ENCODE data around the gene SYT17.
A peak's percentile ranks its signal among the peaks of the same experiment; 100 is the strongest.
"Not testable (repeated sequence)": the region's sequence is repeated elsewhere in the genome, so short reads cannot be mapped to it uniquely, and the experiment has no call there.

The SYT17 gene

DNA sequence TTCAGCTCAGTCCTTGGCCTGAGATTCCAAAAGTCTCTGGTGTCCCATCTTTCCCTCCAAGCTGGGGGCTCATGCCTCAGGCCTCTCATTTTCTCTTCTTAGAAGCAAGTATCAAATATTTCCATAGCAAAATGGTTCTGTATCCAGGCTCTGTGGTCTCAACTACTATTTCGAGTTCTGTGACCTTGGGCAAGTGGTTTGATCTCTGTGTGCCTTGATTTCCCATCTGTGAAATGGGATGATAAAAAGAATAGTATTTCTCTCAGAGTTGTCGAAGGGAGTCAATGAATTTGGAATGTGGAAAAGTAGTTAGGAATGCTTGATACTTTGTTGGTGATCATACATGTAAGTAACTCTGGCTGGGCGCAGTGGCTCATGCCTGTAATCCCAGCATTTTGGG is 6.4 kb downstream of the SYT17 start:
- DNase-seq: no peak

DNA sequence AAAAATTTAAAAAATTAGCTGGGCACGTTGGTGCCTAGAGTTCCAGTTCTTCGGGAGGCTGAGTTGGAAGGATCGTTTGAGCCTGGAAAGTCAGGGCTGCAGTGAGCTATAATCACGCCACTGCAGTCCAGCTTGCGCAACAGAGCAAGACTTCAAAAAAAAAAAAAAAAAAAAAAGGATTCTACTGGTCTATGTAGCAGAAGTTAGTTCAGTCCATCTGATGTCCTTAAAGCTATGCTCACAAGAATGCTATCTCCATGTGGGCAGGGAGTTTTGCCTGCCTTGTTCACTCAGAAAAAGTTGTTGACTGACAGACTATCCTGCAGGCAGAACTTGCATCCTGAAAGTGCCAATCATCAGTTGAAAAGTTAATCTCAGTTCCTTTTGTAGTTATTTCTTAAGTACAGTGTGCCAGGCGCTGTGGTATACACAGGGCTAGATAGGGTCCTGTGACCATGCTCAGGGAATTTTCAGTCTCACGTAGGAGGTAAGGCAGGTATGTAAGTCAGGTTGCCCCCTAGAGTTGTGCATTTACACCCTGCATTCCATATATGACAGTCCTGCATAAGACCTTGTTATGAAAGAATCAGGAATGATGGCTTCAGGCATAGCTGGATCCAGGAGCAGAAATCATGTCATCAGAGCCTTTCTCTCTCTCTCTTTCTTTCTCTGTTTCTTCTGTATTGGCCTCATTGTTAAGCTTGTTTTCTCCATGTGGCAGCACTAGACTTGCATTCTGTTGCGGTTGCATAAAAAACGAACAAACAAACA is 7.6 kb downstream of the SYT17 start:
- DNase-seq: no peak

DNA sequence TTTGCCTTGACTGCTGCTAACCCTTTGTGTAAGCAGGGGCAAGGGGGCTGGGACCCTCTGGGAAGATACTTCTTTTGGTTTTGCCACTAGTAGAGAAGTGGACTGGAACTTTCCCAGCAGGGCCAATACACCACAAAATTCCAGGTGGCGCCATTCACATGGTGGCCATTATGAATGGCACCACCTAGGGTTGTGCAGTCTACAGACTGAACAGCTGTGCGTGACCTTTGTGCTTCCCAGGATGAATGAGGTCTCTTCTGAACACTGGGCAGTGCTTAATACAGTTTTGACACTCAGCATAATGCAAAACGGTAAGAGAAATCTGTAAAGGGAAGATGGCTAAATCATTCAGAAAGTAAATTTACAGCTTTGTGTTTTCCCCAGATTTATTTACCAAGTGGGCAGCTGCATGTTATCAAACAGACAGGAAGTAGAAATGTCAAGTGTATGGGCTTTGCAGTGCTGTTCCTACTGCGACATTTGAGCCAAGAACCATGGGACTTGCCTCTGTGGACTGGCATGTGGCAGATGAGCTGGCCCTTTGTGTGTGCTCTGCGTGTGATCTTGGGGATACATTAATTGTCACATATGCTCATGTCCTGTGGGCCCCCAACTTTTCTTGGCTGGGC is 9.2 kb downstream of the SYT17 start:
- no peak for DNase-seq

GRCh38 chr16:19179546-19180490 is 11.8 kb downstream of the SYT17 start:
- DNase-seq: peak in 1 of 2 donors; percentile 4

GRCh38 chr16:19180741-19181140 is 12.7 kb downstream of the SYT17 start:
- DNase-seq: no peak

GRCh38 chr16:19182481-19182880 is 14.4 kb downstream of the SYT17 start:
- no peak for DNase-seq

DNA sequence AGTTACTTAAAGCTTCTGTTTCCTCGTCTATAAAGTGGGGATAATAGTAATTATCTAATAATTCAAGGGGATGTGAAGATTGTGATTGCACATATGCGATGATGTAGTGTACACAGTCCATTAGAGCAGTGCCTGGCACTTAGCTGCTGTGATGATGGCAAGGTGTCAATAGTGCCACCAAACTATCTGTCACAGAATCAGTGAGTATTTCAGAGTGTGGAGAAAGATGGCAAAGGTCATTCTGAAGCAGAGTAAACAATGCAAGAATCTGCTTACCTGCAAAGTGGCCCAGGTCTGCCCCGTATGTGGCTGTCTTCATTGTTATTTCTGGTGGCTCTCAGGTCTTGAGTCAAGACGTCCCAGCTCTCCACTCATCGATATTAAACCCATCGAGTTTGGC is 15.1 kb downstream of the SYT17 start:
- no peak for DNase-seq

- no peak for DNase-seq
Observed at GRCh38 chr16:19184823-19185509, 16.9 kb downstream of the SYT17 start.

DNA sequence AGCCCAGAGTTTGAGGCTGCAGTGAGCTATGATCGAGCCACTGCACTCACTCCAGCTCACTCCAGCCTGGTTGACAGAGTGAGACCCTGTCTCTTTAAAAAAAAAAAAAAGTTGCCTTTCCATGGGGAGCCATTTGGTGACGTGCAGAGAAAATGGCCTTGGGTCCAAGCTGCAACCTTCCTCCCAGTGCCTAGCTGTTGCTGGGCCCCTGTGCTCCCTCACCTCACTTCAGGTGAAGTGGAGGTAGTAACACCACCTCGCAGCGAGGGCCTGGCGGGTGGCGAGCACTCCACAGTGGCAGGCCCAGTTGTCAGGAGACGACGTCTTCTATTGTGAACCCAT is 17.4 kb downstream of the SYT17 start:
- DNase-seq: no peak

DNA sequence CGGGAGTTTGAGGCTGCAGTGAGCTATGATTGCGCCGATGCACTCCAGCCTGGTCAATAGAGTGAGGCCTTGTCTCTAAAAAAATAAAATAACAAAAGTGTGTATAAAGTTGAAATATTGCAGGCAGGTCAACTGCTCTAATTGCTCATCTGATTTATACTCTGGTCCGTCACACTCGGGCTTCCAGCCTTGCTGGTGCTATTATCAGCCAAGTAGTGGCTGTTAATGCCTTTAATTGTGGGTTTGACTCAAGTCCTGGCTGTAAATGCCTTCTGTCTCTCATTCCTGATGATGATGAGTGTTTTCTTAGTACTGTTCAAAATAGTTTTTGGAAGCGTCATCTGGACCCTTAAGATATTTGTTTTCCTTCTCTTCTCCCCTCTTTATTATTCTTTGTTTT is 18.4 kb downstream of the SYT17 start:
- DNase-seq: no peak

GRCh38 chr16:19187961-19188360 is 19.9 kb downstream of the SYT17 start:
- DNase-seq: not testable (repeated sequence)

DNA sequence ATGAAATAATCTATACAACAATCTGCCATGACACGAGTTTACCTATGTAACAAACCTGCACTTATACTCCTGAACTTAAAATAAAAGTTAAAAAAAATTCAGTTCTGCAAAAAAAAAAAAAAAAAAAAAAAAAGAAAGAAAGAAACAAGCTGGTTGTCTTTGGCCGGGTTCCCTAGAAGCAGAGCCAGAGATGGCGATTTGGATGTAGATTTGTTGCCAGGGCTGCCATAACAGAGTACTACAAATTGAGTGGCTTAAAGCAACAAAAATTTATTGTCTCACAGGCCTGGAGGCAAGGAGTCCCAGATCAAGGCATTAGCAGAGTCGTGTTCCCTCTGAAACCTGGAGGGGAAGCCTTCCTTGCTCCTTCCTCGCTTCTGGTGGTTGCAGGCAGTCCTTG is 20.4 kb downstream of the SYT17 start:
- DNase-seq: no peak

DNA sequence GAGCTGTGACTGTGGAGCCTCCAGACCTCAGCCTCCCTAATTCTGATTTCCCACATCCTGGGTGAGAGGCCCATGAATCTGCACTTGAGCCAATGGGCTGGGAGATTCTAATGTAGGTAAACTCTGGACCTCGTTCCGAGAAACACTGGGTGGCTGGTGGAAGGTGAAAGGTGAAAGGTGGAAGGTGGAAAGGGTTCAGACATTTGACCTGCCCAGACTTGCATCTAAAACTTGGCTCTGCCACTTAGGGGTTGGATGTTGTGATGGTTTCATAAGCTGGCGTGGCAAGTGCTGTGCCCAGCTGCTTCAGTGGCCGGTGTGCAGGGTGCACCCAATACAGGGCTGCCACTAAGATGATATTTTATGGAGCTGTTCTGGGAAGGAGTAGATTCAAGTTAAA is 24.8 kb downstream of the SYT17 start:
- no peak for DNase-seq

GRCh38 chr16:19196871-19197270 is 28.8 kb downstream of the SYT17 start:
- no peak for DNase-seq

DNA sequence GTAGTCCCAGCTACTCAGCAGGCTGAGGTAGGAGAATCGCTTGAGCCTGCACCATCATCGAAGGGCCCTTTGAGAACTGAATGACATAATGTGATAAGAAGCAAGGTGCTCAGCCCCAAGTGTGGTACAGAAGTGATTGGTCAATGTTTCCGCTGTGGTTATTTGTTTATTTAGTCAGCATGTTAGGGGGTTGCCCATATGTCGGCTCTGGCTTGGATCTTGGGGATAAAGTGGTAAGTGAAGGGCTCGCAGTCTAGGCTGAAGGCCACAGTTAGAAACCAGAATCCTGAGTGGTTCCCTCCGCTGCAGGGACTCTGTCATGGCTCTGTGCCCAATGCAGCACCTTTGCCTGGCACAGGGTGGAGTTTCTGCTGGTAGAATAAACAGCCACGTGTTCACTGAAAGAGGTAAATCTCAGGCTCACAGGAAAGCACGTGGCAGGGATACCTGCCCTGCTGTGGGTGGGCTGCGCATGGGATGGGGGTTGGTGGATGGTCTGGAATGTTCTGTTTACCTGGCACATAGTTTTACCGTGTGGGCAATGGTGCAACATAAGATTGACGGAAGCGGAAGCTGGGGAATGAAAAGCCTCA is 35.4 kb downstream of the SYT17 start:
- no peak for DNase-seq

- DNase-seq: no peak
Observed at GRCh38 chr16:19210280-19210924, 42.4 kb downstream of the SYT17 start.

- DNase-seq: no peak
Observed at GRCh38 chr16:19210968-19211367, 42.9 kb downstream of the SYT17 start.

DNA sequence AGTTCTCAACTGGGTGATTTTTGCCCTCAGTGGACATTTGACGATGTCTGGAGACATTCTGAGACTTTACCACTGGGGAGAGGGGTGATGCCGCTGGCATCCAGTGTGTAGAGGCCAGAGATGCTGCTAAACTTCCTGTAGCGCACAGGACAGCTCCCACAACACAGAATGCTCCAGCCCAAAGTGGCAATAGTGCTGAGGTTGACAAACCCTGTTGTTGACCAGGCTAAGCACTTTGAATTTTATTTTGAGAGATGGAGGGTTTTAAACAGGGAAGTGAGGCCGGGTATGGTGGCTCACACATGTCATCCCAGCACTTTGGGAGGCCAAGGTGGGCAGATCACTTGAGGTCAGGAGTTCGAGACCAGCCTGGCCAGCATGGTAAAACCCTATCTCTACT is 44.0 kb downstream of the SYT17 start:
- no peak for DNase-seq

DNA sequence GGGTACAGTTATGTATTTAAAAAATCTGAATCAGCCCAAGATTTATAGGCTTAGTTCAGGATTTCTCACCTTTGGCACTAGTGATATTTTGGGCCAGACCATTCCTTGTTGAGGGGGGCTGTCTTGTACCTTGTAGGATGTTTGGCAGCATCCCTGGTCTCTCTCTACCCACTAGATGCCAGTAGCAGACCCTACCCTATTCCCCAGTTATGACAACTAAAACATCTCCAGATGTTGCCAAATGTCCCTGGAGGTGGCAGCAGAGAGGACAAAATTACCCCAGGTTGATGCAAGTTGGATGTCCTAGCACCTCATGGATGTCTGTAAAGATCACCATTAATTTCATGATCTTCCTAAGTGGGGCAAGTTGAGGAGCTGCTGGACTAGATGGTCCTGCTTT is 45.8 kb downstream of the SYT17 start:
- no peak for DNase-seq

DNA sequence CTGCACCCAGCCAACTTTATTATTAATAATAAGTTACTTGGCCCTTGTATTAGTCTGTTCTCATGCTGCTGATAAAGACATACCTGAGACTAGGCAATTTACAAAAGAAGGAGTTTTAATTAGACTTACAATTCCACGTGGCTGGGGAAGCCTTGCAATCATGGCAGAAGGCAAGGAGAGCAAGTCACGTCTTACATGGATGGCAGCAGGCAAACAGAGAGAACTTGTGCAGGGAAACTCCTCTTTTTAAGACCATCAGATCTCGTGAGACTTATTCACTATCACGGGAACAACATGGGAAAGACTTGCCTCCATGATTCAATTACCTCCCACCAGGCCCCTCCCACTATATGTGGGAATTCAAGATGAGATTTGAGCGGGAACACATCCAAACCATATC is 47.7 kb downstream of the SYT17 start:
- DNase-seq: no peak

DNA sequence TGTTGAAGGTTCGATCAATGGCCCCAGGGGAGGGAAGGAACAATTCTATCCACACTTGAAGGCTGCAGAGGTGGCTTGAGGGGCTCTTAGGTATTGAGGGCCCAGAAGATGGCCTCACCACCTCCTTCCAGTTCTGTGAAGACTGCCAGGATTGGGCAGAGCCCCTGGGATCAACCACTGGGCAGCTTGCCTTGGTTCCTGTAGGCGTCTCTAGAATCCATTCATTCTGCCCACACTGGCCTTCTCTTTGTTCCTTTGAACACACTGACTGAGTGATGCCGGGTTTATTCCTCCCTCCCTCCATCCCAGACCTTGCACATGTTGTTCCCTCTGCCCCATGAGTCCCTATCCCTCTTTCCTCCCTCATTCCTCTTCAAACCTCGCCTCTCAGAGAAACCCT is 50.5 kb downstream of the SYT17 start:
- DNase-seq: no peak

DNA sequence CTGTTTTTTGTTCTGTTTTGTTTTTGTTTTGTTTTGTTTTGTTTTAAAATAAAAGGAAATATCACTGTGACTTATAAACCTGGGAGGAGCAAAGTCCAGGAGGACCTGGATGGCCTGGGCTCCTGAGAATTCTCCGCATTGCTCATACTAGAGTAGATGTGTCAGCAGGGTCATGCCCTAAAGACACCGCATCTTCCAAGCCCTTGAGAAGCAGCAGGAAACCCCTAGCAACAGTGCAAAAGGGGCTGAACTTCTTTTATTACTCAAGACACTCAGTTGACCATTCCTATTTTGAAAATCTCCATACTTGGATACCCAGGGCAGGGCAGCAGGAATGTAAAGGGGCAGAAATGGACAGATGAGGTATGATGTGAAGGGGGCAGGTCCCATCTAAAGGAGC is 51.8 kb downstream of the SYT17 start:
- DNase-seq: no peak
